Left kidney (tissue), 1 donor: ENCODE measurements around the gene CLGN. TPM values are rescaled to one million over a fixed set of nuclear protein-coding genes. Genes with fewer than 3 reads are reported as not detected.

Source experiments
- polyA plus RNA-seq: library from polyadenylated mRNA; unstranded; fragments of 120-200 nt; gene quantifications from one replicate; pipeline ENCODE4 v1.2.1, GENCODE V29; 2013; ENCODE audit not compliant: insufficient read length

Gene CLGN
- polyA plus RNA-seq, 1 donor, result 4.3 TPM

Other genes with a start within 250 kb of the CLGN start
- 140 TPM for gene SCOC, start 54.0 kb downstream of the CLGN start, polyA plus RNA-seq
- not detected for gene MGAT4D, start 70.6 kb upstream of the CLGN start, polyA plus RNA-seq
- gene ELMOD2, start 96.5 kb upstream of the CLGN start, polyA plus RNA-seq, result 51.0 TPM
- gene UCP1, start 141.3 kb upstream of the CLGN start, polyA plus RNA-seq, result 0.25 TPM